Fibroblast of lung (primary cell): ENCODE measurements around the gene HSPA12B. TPM values are rescaled to one million over a fixed set of nuclear protein-coding genes. Genes with fewer than 3 reads are reported as not detected.
"Not testable (repeated sequence)": the region's sequence is repeated elsewhere in the genome, so short reads cannot be mapped to it uniquely, and the experiment has no call there.

Experiments
- DNase-seq, 2 donors: peaks; one replicate each; pipeline versions ENCODE4 v3.0.0 to v3.0.0-alpha.2; 2010; ENCODE audit warnings: low read depth in 2 of 2
- H2AFZ ChIP-seq: 2 replicates; pipeline ENCODE4 v1.5.1; 2012; ENCODE audit warnings: low read length, control low read depth, inconsistent platforms
- H3K27ac ChIP-seq: 2 replicates; pipeline ENCODE4 v1.5.1; 2011; ENCODE audit warnings: low read length, control low read depth; ENCODE audit not compliant: insufficient read depth
- H3K27me3 ChIP-seq: 2 replicates; pipeline ENCODE4 v1.5.1; 2011; ENCODE audit warnings: mild to moderate bottlenecking, low read length; ENCODE audit not compliant: control insufficient read depth, insufficient read depth
- H3K36me3 ChIP-seq: 2 replicates; pipeline ENCODE4 v1.5.1; 2011; ENCODE audit warnings: low read length; ENCODE audit not compliant: control insufficient read depth, insufficient read depth
- H3K4me1 ChIP-seq: 2 replicates; pipeline ENCODE4 v1.5.1; 2011; ENCODE audit warnings: low read length; ENCODE audit not compliant: control insufficient read depth, insufficient read depth; ENCODE audit errors: extremely low read depth
- H3K4me2 ChIP-seq: 2 replicates; pipeline ENCODE4 v1.5.1; 2011; ENCODE audit warnings: low read length, control low read depth; ENCODE audit not compliant: insufficient read depth; ENCODE audit errors: extremely low read depth
- H3K4me3 ChIP-seq, 4 experiments: fragments of 200-600 bp in 1 of 4; sonication (generic) in 1 of 4; replicated peaks in 1 of 4; 2 replicates each; pipeline ENCODE4 v1.5.1; 2011 to 2016; ENCODE audit warnings: low read length in 4 of 4, low read depth in 3 of 4, mild to moderate bottlenecking in 3 of 4, control low read depth in 2 of 4, inconsistent platforms in 1 of 4, mixed read lengths in 1 of 4; ENCODE audit not compliant: insufficient read depth in 1 of 4; ENCODE audit errors: control extremely low read depth in 1 of 4
- H3K79me2 ChIP-seq: 2 replicates; pipeline ENCODE4 v1.5.1; 2012; ENCODE audit warnings: mild to moderate bottlenecking, low read length, inconsistent platforms; ENCODE audit not compliant: control insufficient read depth, insufficient read depth
- H3K9ac ChIP-seq: 2 replicates; pipeline ENCODE4 v1.5.1; 2011; ENCODE audit warnings: mild to moderate bottlenecking, low read length, control low read depth; ENCODE audit not compliant: insufficient read depth
- H3K9me3 ChIP-seq: 2 replicates; pipeline ENCODE4 v1.5.1; 2012; ENCODE audit warnings: low read depth, low read length; ENCODE audit not compliant: control insufficient read depth, insufficient read depth
- H4K20me1 ChIP-seq: 2 replicates; pipeline ENCODE4 v1.5.1; 2011; ENCODE audit warnings: low read length; ENCODE audit not compliant: control insufficient read depth, insufficient read depth; ENCODE audit errors: extremely low read depth
- CTCF ChIP-seq, 2 donors: IDR thresholded peaks in 1 of 2; conservative IDR thresholded peaks in 1 of 2; 1 replicate in 1 of 2; 2 replicates in 1 of 2; pipeline ENCODE4 v1.5.1; 2011 to 2012; ENCODE audit warnings: low read length in 2 of 2, control low read depth in 1 of 2, inconsistent platforms in 1 of 2, low read depth in 1 of 2, mild to moderate bottlenecking in 1 of 2
- EZH2 ChIP-seq: IDR thresholded peaks from 2 replicates; pipeline ENCODE4 v1.5.1; 2012; ENCODE audit warnings: low read length, control low read depth, mild to moderate bottlenecking; ENCODE audit errors: missing control alignments
- polyA plus RNA-seq, 2 donors: library from polyadenylated mRNA; depleted of rRNA in 1 of 2; stranded (reverse) in 1 of 2; unstranded in 1 of 2; fragments of >200 nt; gene quantifications; 2 replicates each; pipeline ENCODE4 v1.2.1, GENCODE V29; 2011 to 2012; ENCODE audit warnings: missing spikeins in 1 of 2
- total RNA-seq: library from RNA; depleted of rRNA; stranded (reverse); fragments of >200 nt; gene quantifications from 2 replicates; pipeline ENCODE4 v1.2.1, GENCODE V29; 2014

The HSPA12B gene
- total and polyA plus RNA-seq, 2 donors (not counting 1 experiment from before 2014, with no cell fraction given): 0.02 to 0.17 TPM

GRCh38 chr20:3794168-3794567, 61.7 kb downstream of the HSPA12B start:
- not testable (repeated sequence) for DNase-seq, H3K9me3 ChIP-seq, H3K9ac ChIP-seq, H2AFZ ChIP-seq, H3K4me3 ChIP-seq, H3K36me3 ChIP-seq, H3K27ac ChIP-seq, H4K20me1 ChIP-seq, H3K27me3 ChIP-seq, H3K4me2 ChIP-seq
- Histone ChIP-seq H3K79me2 (peaks cover 28% of the 10 kb centered on the region), H3K4me1 (peaks cover 11% of the 10 kb centered on the region)

DNA sequence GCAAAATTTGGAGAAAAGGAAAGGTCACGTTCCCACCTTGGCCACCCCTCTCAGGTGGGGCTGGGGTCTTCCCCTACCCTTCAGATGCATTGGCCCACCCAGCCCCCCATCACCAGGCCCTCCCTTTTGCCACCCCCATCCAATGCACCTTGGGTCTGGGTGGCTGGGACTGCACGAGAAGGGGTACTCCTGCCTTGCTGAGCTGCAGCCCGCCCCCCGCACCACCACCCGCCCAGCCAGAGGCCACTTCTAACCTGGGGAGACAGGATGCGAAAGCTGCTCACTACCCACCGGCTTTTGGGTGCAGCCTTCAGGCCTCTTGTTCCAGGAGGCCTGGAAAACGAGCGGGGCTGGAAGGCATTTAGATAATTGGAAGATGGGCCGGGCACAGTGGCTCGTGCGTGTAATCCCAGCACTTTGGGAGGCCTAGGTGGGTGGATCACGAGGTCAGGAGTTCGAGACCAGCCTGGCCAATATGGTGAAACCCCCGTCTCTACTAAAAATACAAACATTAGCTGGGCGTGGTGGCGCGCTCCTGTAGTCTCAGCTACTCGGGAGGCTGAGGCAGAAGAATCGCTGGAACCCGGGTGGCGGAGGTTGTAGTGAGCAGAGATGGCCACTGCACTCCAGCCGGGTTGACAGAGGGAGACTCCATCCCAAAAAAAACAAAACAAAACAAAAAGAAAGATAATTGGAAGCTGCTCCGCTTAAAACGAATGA, 62.4 kb downstream of the HSPA12B start:
- Histone ChIP-seq H4K20me1 (no peaks in the 10 kb centered on the region), H3K36me3 (peaks cover 9% of the 10 kb centered on the region), H3K27me3 (no peaks in the 10 kb centered on the region), H3K9ac (peak overlapping the region; percentile 89), H3K79me2 (peaks cover 35% of the 10 kb centered on the region), H3K4me3 (peak overlapping the region in 3 of 4 experiments; percentile 73 to 95 (median 82)), H3K4me2 (peak overlapping the region; percentile 83), H2AFZ (no peak overlapping the region), H3K27ac (peak overlapping the region; percentile 97), H3K4me1 (peaks cover 16% of the 10 kb centered on the region), H3K9me3 (no peaks in the 10 kb centered on the region)
- TF ChIP-seq CTCF (conservative IDR thresholded peaks at IDR 0.05 in 1 of 2, IDR thresholded peaks at IDR 0.05 in 1 of 2; ENCODE audit: low read depth in 1 of 2, low read length in 2 of 2) (no peak), EZH2 (no peak)
- DNase-seq: no peak

DNA sequence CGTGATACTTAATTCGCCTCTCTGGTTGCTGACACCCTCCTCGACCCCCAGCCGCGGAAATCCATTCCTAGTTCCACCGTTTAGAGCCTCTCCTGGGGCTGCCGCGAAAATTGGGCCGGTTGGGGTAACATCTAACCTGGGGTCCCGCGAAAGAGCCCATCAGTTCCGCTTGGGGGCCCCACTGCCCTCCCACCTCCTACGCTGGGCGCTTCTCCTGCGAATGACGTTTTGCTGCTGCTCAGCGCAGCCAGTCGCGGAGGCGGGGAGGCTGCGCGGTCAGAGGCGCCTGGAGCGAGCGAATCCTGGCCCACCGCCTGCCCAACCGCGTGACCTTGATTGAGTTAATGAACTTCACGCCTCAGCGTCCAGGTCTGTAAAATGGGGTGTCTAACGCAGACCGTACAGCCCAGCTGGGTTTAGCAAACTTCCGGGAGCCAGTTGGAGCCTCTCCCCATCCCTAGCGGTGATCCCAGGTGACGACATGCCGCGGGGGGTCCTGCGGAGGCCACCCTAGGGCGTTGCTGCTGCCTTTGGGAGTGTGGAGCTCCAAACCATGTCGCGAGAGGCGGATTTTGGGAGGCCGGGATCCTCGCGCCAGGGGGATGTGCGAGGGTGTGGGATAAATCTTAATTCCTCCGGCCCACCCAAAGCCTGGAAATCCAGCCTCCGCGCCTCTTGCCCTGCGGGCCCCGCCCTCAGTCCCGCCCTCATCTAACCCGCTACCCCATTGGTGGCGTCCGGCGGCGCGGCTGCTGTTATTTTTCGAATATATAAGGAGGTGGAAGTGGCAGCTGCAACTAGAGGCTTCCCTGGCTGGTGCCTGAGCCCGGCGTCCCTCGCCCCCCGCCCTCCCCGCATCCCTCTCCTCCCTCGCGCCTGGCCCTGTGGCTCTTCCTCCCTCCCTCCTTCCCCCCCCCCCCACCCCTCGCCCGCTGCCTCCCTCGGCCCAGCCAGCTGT, 63.3 kb downstream of the HSPA12B start, which contains the start of gene CDC25B:
CDC25B (plus strand) TSS at position 800 of the 958 bp plus-strand sequence. CDS start 222 bp downstream, outside the sequence.
- no peaks in the 10 kb centered on the region for H3K27me3 ChIP-seq
- H3K9ac ChIP-seq: peak within 1 kb of the TSS; percentile 89
- peak; percentile 87 to 95 for DNase-seq
- peaks cover 21% of the 10 kb centered on the region for H3K4me1 ChIP-seq
- no peaks in the 10 kb centered on the region for H3K9me3 ChIP-seq
- peaks cover 43% of the 10 kb centered on the region for H3K79me2 ChIP-seq
- TF ChIP-seq EZH2 (no peak), CTCF (conservative IDR thresholded peaks at IDR 0.05 in 1 of 2, IDR thresholded peaks at IDR 0.05 in 1 of 2; ENCODE audit: low read depth in 1 of 2, low read length in 2 of 2) (peak; percentile 41 to 50)
- H3K36me3 ChIP-seq: peaks cover 18% of the 10 kb centered on the region
- peak within 1 kb of the TSS; percentile 84 for H2AFZ ChIP-seq
- H3K27ac ChIP-seq: peak within 1 kb of the TSS; percentile 97
- no peaks in the 10 kb centered on the region for H4K20me1 ChIP-seq
- peak within 1 kb of the TSS; percentile 83 for H3K4me2 ChIP-seq
- H3K4me3 ChIP-seq: peak within 1 kb of the TSS; percentile 73 to 97 (median 86)
